KMS-11 (cell line): ENCODE measurements around the gene BASP1.

ENCODE experiments used
- H2AFZ ChIP-seq: fragments of 200-600 bp; sonication (generic); 2 replicates; pipeline ENCODE4 v1.6.1; 2016; ENCODE audit warnings: antibody characterized with exemption, mixed run types, low read depth
- H3K27ac ChIP-seq: fragments of 200-600 bp; sonication (generic); 2 replicates; pipeline ENCODE4 v1.6.1; 2016; ENCODE audit warnings: mild to moderate bottlenecking, mixed run types
- H3K27me3 ChIP-seq: fragments of 200-600 bp; sonication (generic); 2 replicates; pipeline ENCODE4 v1.6.1; 2017; ENCODE audit warnings: mild to moderate bottlenecking, low read depth, mixed run types, moderate library complexity; ENCODE audit not compliant: insufficient read depth
- H3K36me3 ChIP-seq: fragments of 200-600 bp; sonication (generic); 2 replicates; pipeline ENCODE4 v1.6.1; 2017; ENCODE audit warnings: mild to moderate bottlenecking, mixed run types; ENCODE audit not compliant: insufficient read depth
- H3K4me1 ChIP-seq: fragments of 200-600 bp; sonication (generic); 2 replicates; pipeline ENCODE4 v1.6.1; 2016; ENCODE audit warnings: mild to moderate bottlenecking, low read depth, mixed run types; ENCODE audit not compliant: poor library complexity, severe bottlenecking
- H3K4me2 ChIP-seq: fragments of 200-600 bp; sonication (generic); 2 replicates; pipeline ENCODE4 v1.7.0; 2016; ENCODE audit warnings: mild to moderate bottlenecking, mixed run types
- H3K4me3 ChIP-seq: fragments of 200-600 bp; sonication (generic); IDR thresholded peaks from 2 replicates; pipeline ENCODE4 v1.6.1; 2017; ENCODE audit warnings: low read depth, low read length, mixed read lengths; ENCODE audit not compliant: insufficient read depth
- H3K79me2 ChIP-seq: fragments of 200-600 bp; sonication (generic); 2 replicates; pipeline ENCODE4 v1.6.1; 2016; ENCODE audit warnings: low read depth, mixed run types; ENCODE audit not compliant: insufficient read depth
- H3K9ac ChIP-seq: fragments of 200-600 bp; sonication (generic); 2 replicates; pipeline ENCODE4 v1.6.1; 2016; ENCODE audit warnings: mild to moderate bottlenecking, mixed run types
- H4K20me1 ChIP-seq: fragments of 200-600 bp; sonication (generic); 2 replicates; pipeline ENCODE4 v1.6.1; 2016; ENCODE audit warnings: mild to moderate bottlenecking, mixed run types; ENCODE audit not compliant: insufficient read depth
- CTCF ChIP-seq: fragments of 200-600 bp; sonication (generic); conservative IDR thresholded peaks from 2 replicates; pipeline ENCODE4 v1.6.1; 2017; ENCODE audit warnings: low read depth, mild to moderate bottlenecking, antibody characterized with exemption, low read length, moderate library complexity, mixed read lengths

BASP1 gene

GRCh38 chr5:17206021-17206420 lies 11.4 kb upstream of the BASP1 start:
- H3K4me1 ChIP-seq = no peaks in the 10 kb centered on the region
- H3K4me3 ChIP-seq = no peak overlapping the region
- H3K9ac ChIP-seq = no peak overlapping the region
- no peaks in the 10 kb centered on the region for H3K79me2 ChIP-seq
- H2AFZ ChIP-seq = no peak overlapping the region
- no peaks in the 10 kb centered on the region for H3K27me3 ChIP-seq
- H3K36me3 ChIP-seq = no peaks in the 10 kb centered on the region
- H3K27ac ChIP-seq = no peak overlapping the region
- TF ChIP-seq CTCF = no peak
- no peaks in the 10 kb centered on the region for H4K20me1 ChIP-seq
- no peak overlapping the region for H3K4me2 ChIP-seq

- Histone ChIP-seq H4K20me1 (no peaks in the 10 kb centered on the region), H3K4me1 (no peaks in the 10 kb centered on the region), H3K36me3 (no peaks in the 10 kb centered on the region), H3K27me3 (no peaks in the 10 kb centered on the region), H2AFZ (no peak overlapping the region), H3K79me2 (no peaks in the 10 kb centered on the region), H3K27ac (no peak overlapping the region), H3K4me2 (no peak overlapping the region), H3K9ac (no peak overlapping the region), H3K4me3 (no peak overlapping the region)
- no peak for TF ChIP-seq CTCF
Measured at GRCh38 chr5:17212191-17212590, 5.2 kb upstream of the BASP1 start.

- no peak overlapping the region for H3K4me2 ChIP-seq
Measured at GRCh38 chr5:17212996-17213395, 4.4 kb upstream of the BASP1 start.

GRCh38 chr5:17213938-17214337 lies 3.5 kb upstream of the BASP1 start:
- Histone ChIP-seq H3K4me2 (no peak overlapping the region), H3K36me3 (no peaks in the 10 kb centered on the region), H2AFZ (no peak overlapping the region), H3K4me1 (peaks cover 2% of the 10 kb centered on the region), H3K27ac (no peak overlapping the region), H3K9ac (no peak overlapping the region), H3K4me3 (no peak overlapping the region), H3K27me3 (no peaks in the 10 kb centered on the region), H3K79me2 (peaks cover 3% of the 10 kb centered on the region; the same call in 1 of the 2 replicates), H4K20me1 (no peaks in the 10 kb centered on the region)
- TF ChIP-seq CTCF = no peak

More at GRCh38 chr5:17212996-17213395, 4.4 kb upstream of the BASP1 start:
- H3K27ac ChIP-seq = no peak overlapping the region
- TF ChIP-seq CTCF = no peak
- H3K9ac ChIP-seq = no peak overlapping the region
- H3K27me3 ChIP-seq = no peaks in the 10 kb centered on the region
- H4K20me1 ChIP-seq = no peaks in the 10 kb centered on the region
- H3K79me2 ChIP-seq = no peaks in the 10 kb centered on the region
- no peaks in the 10 kb centered on the region for H3K36me3 ChIP-seq
- no peaks in the 10 kb centered on the region for H3K4me1 ChIP-seq
- no peak overlapping the region for H2AFZ ChIP-seq
- H3K4me3 ChIP-seq = no peak overlapping the region
